Upper lobe of left lung (tissue), 6 donors: ENCODE results near the gene ROR2. TPM values are rescaled to one million over a fixed set of nuclear protein-coding genes. Genes with fewer than 3 reads are reported as not detected.
A peak's percentile ranks its signal among the peaks of the same experiment; 100 is the strongest.

ENCODE experiments used
- ATAC-seq, 2 donors: fragments of 200-7000 bp; cut with Tn5 transposase; one replicate each; pipeline ENCODE4 v1.9.1; 2022; ENCODE audit warnings: mild to moderate bottlenecking in 2 of 2, moderate library complexity in 2 of 2; ENCODE audit not compliant: low FRiP score in 2 of 2
- DNase-seq, 2 donors: peaks; one replicate each; pipeline ENCODE4 v3.0.0-alpha.2; 2019 to 2020
- H3K27ac ChIP-seq, 4 donors: fragments of 200-600 bp; sonication (generic); one replicate each; pipeline ENCODE4 v1.5.1; 2016 to 2019
- H3K27me3 ChIP-seq, 4 donors: fragments of 200-600 bp; sonication (generic); one replicate each; pipeline ENCODE4 v1.5.1; 2017 to 2019
- H3K36me3 ChIP-seq, 4 donors: fragments of 200-600 bp; sonication (generic); one replicate each; pipeline ENCODE4 v1.5.1; 2016 to 2019
- H3K4me1 ChIP-seq, 4 donors: fragments of 200-600 bp; sonication (generic); one replicate each; pipeline ENCODE4 v1.5.1; 2018 to 2019
- H3K4me3 ChIP-seq, 4 donors: fragments of 200-600 bp; sonication (generic); one replicate each; pipeline ENCODE4 v1.5.1; 2017 to 2019; ENCODE audit warnings: mild to moderate bottlenecking in 2 of 4, moderate library complexity in 1 of 4
- H3K9me3 ChIP-seq, 4 donors: fragments of 200-600 bp; sonication (generic); one replicate each; pipeline ENCODE4 v1.5.1; 2018 to 2019
- CTCF ChIP-seq, 6 experiments: fragments of 450-650 bp in 4 of 6; fragments of 200-600 bp in 2 of 6; sonication (generic) in 2 of 6; IDR thresholded peaks; one replicate each; pipeline ENCODE4 v1.5.1; 2016 to 2019; ENCODE audit warnings: antibody characterized with exemption in 6 of 6
- EP300 ChIP-seq, 4 donors: sonication (generic); formaldehyde crosslinking; IDR thresholded peaks; one replicate each; pipeline ENCODE4 v1.5.1; 2017; ENCODE audit warnings: antibody characterized with exemption in 4 of 4, control low read depth in 2 of 4
- POLR2A ChIP-seq, 4 donors: fragments of 450-650 bp; IDR thresholded peaks; one replicate each; pipeline ENCODE4 v1.5.1; 2016 to 2017; ENCODE audit warnings: antibody characterized with exemption in 4 of 4, mild to moderate bottlenecking in 2 of 4
- POLR2AphosphoS5 ChIP-seq, 2 donors: sonication (generic); formaldehyde crosslinking; IDR thresholded peaks; one replicate each; pipeline ENCODE4 v1.5.1; 2017; ENCODE audit warnings: antibody characterized with exemption in 2 of 2
- WGBS, 2 donors: methylation state at CpG; one replicate each; pipeline ENCODE4 v1.1.5; 2017 to 2018; 5-methylcytosine and 5-hydroxymethylcytosine counted together
- total RNA-seq, 6 donors: library from RNA; depleted of rRNA in 4 of 6; stranded (reverse); fragments of >200 nt in 4 of 6; gene quantifications; one replicate each; pipeline versions ENCODE4 v1.1.0 to v1.2.1, GENCODE V29; 2016 to 2021
- donor health status: DM: no; HTN: no; CAD: no; lungs with moderate emphysema.
- donor health status: DM: no; HTN: yes; CAD: no; lungs with severe emphysema.

ROR2 gene
- total RNA-seq, 6 donors from 2014 or later = 2.7 to 8.1 (median 3.4) TPM

- no peak for TF ChIP-seq EP300 (IDR thresholded peaks at IDR 0.05)
- no peak for TF ChIP-seq POLR2A (IDR thresholded peaks at IDR 0.05)
- no peak for TF ChIP-seq CTCF (IDR thresholded peaks at IDR 0.05)
- no peak for TF ChIP-seq POLR2AphosphoS5 (IDR thresholded peaks at IDR 0.05)
- Histone ChIP-seq H3K36me3 (no peaks in the 10 kb centered on the region), H3K9me3 (no peaks in the 10 kb centered on the region), H3K27me3 (no peaks in the 10 kb centered on the region), H3K4me1 (no peaks in the 10 kb centered on the region), H3K4me3 (no peak overlapping the region), H3K27ac (no peak overlapping the region)
- 39 to 52% methylated on average over 2 to 3 of the region's 3 CpGs for WGBS, 2 donors
- no peak for DNase-seq
- ATAC-seq = no peak
These were observed 115.3 kb downstream of the ROR2 start for GRCh38 chr9:91834740-91835139.

GRCh38 chr9:91833878-91834255 lies 116.2 kb downstream of the ROR2 start:
- Histone ChIP-seq H3K27me3 (no peaks in the 10 kb centered on the region), H3K9me3 (no peaks in the 10 kb centered on the region), H3K4me1 (no peaks in the 10 kb centered on the region), H3K36me3 (no peaks in the 10 kb centered on the region), H3K4me3 (no peak overlapping the region), H3K27ac (no peak overlapping the region)
- 67 to 68% methylated on average over 7 of the region's 7 CpGs for WGBS, 2 donors
- ATAC-seq (no peak), DNase-seq (no peak)
- TF ChIP-seq CTCF (IDR thresholded peaks at IDR 0.05) (no peak), POLR2AphosphoS5 (IDR thresholded peaks at IDR 0.05) (no peak), EP300 (IDR thresholded peaks at IDR 0.05) (no peak), POLR2A (IDR thresholded peaks at IDR 0.05) (no peak)

- no peaks in the 10 kb centered on the region for H3K36me3 ChIP-seq
- DNase-seq (peak in 1 of 2 donors; percentile 65), ATAC-seq (no peak)
- TF ChIP-seq POLR2AphosphoS5 (IDR thresholded peaks at IDR 0.05) (no peak), CTCF (IDR thresholded peaks at IDR 0.05) (no peak), EP300 (IDR thresholded peaks at IDR 0.05) (no peak), POLR2A (IDR thresholded peaks at IDR 0.05) (no peak)
- WGBS, 2 donors = 90 to 91% methylated on average over 21 to 25 of the region's 25 CpGs
- H3K4me1 ChIP-seq = no peaks in the 10 kb centered on the region
- no peaks in the 10 kb centered on the region for H3K9me3 ChIP-seq
- H3K27me3 ChIP-seq = no peaks in the 10 kb centered on the region
- H3K4me3 ChIP-seq = no peak overlapping the region
- no peak overlapping the region for H3K27ac ChIP-seq
These were observed 116.7 kb downstream of the ROR2 start for GRCh38 chr9:91833096-91833877.

- Histone ChIP-seq H3K36me3 (no peaks in the 10 kb centered on the region), H3K9me3 (no peaks in the 10 kb centered on the region), H3K27ac (no peak overlapping the region), H3K4me1 (no peaks in the 10 kb centered on the region), H3K27me3 (no peaks in the 10 kb centered on the region), H3K4me3 (no peak overlapping the region)
- 92 to 97% methylated on average over 7 of the region's 7 CpGs for WGBS, 2 donors
- ATAC-seq = no peak
- no peak for TF ChIP-seq EP300 (IDR thresholded peaks at IDR 0.05)
- TF ChIP-seq POLR2AphosphoS5 (IDR thresholded peaks at IDR 0.05) = no peak
- no peak for TF ChIP-seq POLR2A (IDR thresholded peaks at IDR 0.05)
- TF ChIP-seq CTCF (IDR thresholded peaks at IDR 0.05) = no peak
- DNase-seq = no peak
These were observed 117.7 kb downstream of the ROR2 start for GRCh38 chr9:91832322-91832721.

GRCh38 chr9:91825866-91826265 lies 124.2 kb downstream of the ROR2 start:
- 83 to 88% methylated on average over 8 of the region's 8 CpGs for WGBS, 2 donors
- Histone ChIP-seq H3K27me3 (no peaks in the 10 kb centered on the region), H3K9me3 (no peaks in the 10 kb centered on the region), H3K4me3 (no peak overlapping the region), H3K27ac (no peak overlapping the region), H3K36me3 (no peaks in the 10 kb centered on the region), H3K4me1 (no peaks in the 10 kb centered on the region)
- DNase-seq (no peak), ATAC-seq (no peak)
- no peak for TF ChIP-seq POLR2AphosphoS5 (IDR thresholded peaks at IDR 0.05)
- TF ChIP-seq CTCF (IDR thresholded peaks at IDR 0.05) = no peak
- TF ChIP-seq POLR2A (IDR thresholded peaks at IDR 0.05) = no peak
- no peak for TF ChIP-seq EP300 (IDR thresholded peaks at IDR 0.05)
